Neutrophil (primary cell): ENCODE data around the gene CXXC5.

Experiments
- H3K27ac ChIP-seq: fragments of 200-600 bp; sonication (generic); 2 replicates; pipeline ENCODE4 v1.5.1; 2016; ENCODE audit warnings: mild to moderate bottlenecking, moderate library complexity
- H3K27me3 ChIP-seq: fragments of 200-600 bp; sonication (generic); 2 replicates; pipeline ENCODE4 v1.6.0; 2016; ENCODE audit warnings: mild to moderate bottlenecking
- H3K36me3 ChIP-seq: fragments of 200-600 bp; sonication (generic); 2 replicates; pipeline ENCODE4 v1.5.1; 2017
- H3K4me1 ChIP-seq, 2 experiments: fragments of 200-600 bp in 1 of 2; sonication (generic) in 1 of 2; 1 replicate in 1 of 2; 2 replicates in 1 of 2; pipeline versions ENCODE4 v1.5.1 to v1.6.1; 2013 to 2016; ENCODE audit warnings: low read depth in 1 of 2, low read length in 1 of 2, mild to moderate bottlenecking in 1 of 2, moderate library complexity in 1 of 2; ENCODE audit not compliant: control insufficient read depth in 1 of 2, insufficient read depth in 1 of 2
- H3K4me3 ChIP-seq, 2 experiments: fragments of 200-600 bp in 1 of 2; sonication (generic) in 1 of 2; 1 replicate in 1 of 2; 2 replicates in 1 of 2; pipeline ENCODE4 v1.5.1; 2013 to 2016; ENCODE audit warnings: low read depth in 1 of 2, low read length in 1 of 2, mild to moderate bottlenecking in 1 of 2, moderate library complexity in 1 of 2
- H3K9me3 ChIP-seq: fragments of 200-600 bp; sonication (generic); 2 replicates; pipeline ENCODE4 v1.5.1; 2016
- CTCF ChIP-seq: fragments of 200-600 bp; sonication (generic); IDR thresholded peaks from 2 replicates; pipeline ENCODE4 v1.5.1; 2016; ENCODE audit warnings: antibody characterized with exemption

The CXXC5 gene

GRCh38 chr5:139633295-139634027 is 14.7 kb upstream of the CXXC5 start:
- H3K4me1 ChIP-seq = peaks cover 5 to 14% of the 10 kb centered on the region in 2 experiments
- TF ChIP-seq CTCF = peak; percentile 85
- H3K36me3 ChIP-seq = peaks cover 25% of the 10 kb centered on the region
- H3K27me3 ChIP-seq = peaks cover 36% of the 10 kb centered on the region
- no peak overlapping the region for H3K27ac ChIP-seq
- H3K4me3 ChIP-seq = no peak overlapping the region
- no peaks in the 10 kb centered on the region for H3K9me3 ChIP-seq

GRCh38 chr5:139634028-139634325 is 14.2 kb upstream of the CXXC5 start:
- H3K27me3 ChIP-seq = peaks cover 41% of the 10 kb centered on the region
- no peaks in the 10 kb centered on the region for H3K9me3 ChIP-seq
- H3K4me1 ChIP-seq = peaks cover 5 to 14% of the 10 kb centered on the region in 2 experiments
- no peak overlapping the region for H3K27ac ChIP-seq
- no peak overlapping the region for H3K4me3 ChIP-seq
- peaks cover 20% of the 10 kb centered on the region for H3K36me3 ChIP-seq
- TF ChIP-seq CTCF = no peak

- H3K4me3 ChIP-seq = no peak overlapping the region
- no peak for TF ChIP-seq CTCF
- H3K36me3 ChIP-seq = peaks cover 14% of the 10 kb centered on the region
- H3K27me3 ChIP-seq = peaks cover 47% of the 10 kb centered on the region
- no peaks in the 10 kb centered on the region for H3K9me3 ChIP-seq
- H3K27ac ChIP-seq = no peak overlapping the region
- peaks cover 5 to 14% of the 10 kb centered on the region in 2 experiments for H3K4me1 ChIP-seq
Measured at GRCh38 chr5:139634541-139634940, 13.6 kb upstream of the CXXC5 start.

- no peaks in the 10 kb centered on the region for H3K9me3 ChIP-seq
- H3K4me3 ChIP-seq = no peak overlapping the region
- TF ChIP-seq CTCF = no peak
- peaks cover 8% of the 10 kb centered on the region for H3K36me3 ChIP-seq
- no peak overlapping the region for H3K27ac ChIP-seq
- H3K4me1 ChIP-seq = peaks cover 5 to 14% of the 10 kb centered on the region in 2 experiments
- peaks cover 53% of the 10 kb centered on the region for H3K27me3 ChIP-seq
Measured at GRCh38 chr5:139635191-139635590, 13.0 kb upstream of the CXXC5 start.

GRCh38 chr5:139635606-139636206 is 12.4 kb upstream of the CXXC5 start:
- peaks cover 8% of the 10 kb centered on the region for H3K36me3 ChIP-seq
- no peak overlapping the region for H3K4me3 ChIP-seq
- peaks cover 5 to 14% of the 10 kb centered on the region in 2 experiments for H3K4me1 ChIP-seq
- no peaks in the 10 kb centered on the region for H3K9me3 ChIP-seq
- peaks cover 58% of the 10 kb centered on the region for H3K27me3 ChIP-seq
- TF ChIP-seq CTCF = no peak
- H3K27ac ChIP-seq = no peak overlapping the region
